Measurements from ENCODE around the gene SMIM1. TPM values are rescaled to one million over a fixed set of nuclear protein-coding genes. Genes with fewer than 3 reads are reported as not detected.

SMIM1 gene
- total RNA-seq, 1 donor from 2014 or later = not detected

DNA sequence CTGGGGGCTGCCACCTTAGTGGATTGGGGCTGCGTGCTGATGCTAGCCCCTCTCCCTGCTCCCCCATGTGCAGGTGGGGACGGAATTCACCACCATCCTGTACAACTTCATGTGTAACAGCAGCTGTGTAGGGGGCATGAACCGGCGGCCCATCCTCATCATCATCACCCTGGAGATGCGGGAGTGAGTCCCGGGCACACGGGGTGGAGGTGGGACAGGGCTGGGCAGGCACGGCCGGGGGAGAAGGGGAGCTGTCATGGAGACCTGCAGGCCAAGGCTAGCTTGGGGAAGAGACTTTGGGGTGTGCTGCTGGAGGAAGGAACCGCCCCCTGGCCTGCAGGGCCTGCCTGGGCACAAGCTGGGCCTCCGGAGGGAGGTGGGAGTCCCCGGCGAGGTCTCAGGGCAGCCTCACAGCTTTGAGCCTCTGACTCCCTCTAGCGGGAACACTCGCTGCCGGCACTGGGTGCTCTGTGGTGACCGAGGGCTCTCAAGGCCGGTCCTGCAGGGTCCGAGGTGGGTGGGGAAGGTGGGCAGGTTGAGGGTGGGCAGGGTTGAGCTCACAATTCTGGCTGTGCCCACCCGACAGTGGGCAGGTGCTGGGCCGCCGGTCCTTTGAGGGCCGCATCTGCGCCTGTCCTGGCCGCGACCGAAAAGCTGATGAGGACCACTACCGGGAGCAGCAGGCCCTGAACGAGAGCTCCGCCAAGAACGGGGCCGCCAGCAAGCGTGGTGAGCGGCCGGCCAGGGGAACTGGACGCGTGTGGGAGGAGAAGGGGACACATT is 45.3 kb upstream of the SMIM1 start:
- Histone ChIP-seq H3K4me3 (no peak overlapping the region), H3K27me3 (no peaks in the 10 kb centered on the region), H3K27ac (no peak overlapping the region), H3K4me1 (no peaks in the 10 kb centered on the region), H3K9me3 (no peaks in the 10 kb centered on the region), H3K36me3 (no peaks in the 10 kb centered on the region)
- intact Hi-C loops (cut with DNase I) = no loop called here
- no peak for DNase-seq (ENCODE audit: low spot score in 2 of 2)
- TF ChIP-seq CTCF (IDR thresholded peaks at IDR 0.05) = no peak

GRCh38 chr1:3727825-3728776 is 44.4 kb upstream of the SMIM1 start:
- intact Hi-C loops (cut with DNase I) = no loop called here
- Histone ChIP-seq H3K27me3 (no peaks in the 10 kb centered on the region), H3K36me3 (no peaks in the 10 kb centered on the region), H3K4me1 (no peaks in the 10 kb centered on the region), H3K27ac (no peak overlapping the region), H3K9me3 (no peaks in the 10 kb centered on the region), H3K4me3 (no peak overlapping the region)
- DNase-seq (ENCODE audit: low spot score in 2 of 2) = no peak
- TF ChIP-seq CTCF (IDR thresholded peaks at IDR 0.05) = no peak

DNA sequence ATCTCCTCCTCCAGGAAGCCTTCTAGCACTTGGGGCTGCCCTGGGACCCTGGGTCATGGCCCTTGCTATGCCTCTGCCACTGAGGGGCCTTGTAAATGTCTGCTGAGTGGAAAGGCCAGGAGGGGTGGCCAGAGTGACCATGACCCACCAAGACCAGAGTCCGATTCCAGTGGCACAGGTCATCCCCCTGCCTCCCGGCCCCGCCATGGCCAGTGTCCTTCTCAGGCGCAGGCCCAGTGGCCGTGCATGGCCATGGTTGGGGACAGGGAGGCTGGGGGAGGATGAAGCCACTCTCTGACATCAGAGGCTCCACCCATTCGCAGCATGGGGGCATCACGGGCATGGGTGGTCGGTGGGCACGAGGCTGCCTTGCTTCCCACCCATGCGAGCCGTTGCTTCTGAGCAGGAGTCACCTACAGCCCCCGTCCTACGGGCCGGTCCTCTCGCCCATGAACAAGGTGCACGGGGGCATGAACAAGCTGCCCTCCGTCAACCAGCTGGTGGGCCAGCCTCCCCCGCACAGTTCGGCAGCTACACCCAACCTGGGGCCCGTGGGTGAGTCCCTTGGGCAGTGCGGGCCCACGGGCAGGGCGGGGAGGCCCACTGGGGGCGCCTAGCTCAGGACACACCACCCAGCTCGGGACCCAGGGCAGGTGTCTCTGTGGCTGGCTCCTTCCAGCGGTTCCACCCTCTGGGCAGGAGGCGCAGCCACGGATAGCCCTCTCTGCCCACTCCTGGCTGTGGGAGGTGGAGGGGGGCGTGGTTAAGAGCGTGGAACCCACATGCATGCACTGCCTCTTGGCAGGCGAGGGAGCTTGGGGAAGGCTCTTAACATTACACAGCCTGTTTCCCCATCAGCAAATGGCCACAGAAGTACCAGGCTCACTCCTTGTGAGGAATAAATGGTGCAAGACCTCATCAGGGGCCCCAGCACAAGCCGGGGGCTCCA is 42.7 kb upstream of the SMIM1 start:
- Histone ChIP-seq H3K4me3 (no peak overlapping the region), H3K9me3 (no peaks in the 10 kb centered on the region), H3K27me3 (no peaks in the 10 kb centered on the region), H3K36me3 (no peaks in the 10 kb centered on the region), H3K27ac (no peak overlapping the region), H3K4me1 (no peaks in the 10 kb centered on the region)
- no peak for TF ChIP-seq CTCF (IDR thresholded peaks at IDR 0.05)
- no peak for DNase-seq (ENCODE audit: low spot score in 2 of 2)
- intact Hi-C loops (cut with DNase I) = no loop called here

GRCh38 chr1:3730543-3731247 is 41.9 kb upstream of the SMIM1 start:
- no peak for TF ChIP-seq CTCF (IDR thresholded peaks at IDR 0.05)
- Histone ChIP-seq H3K4me3 (no peak overlapping the region), H3K4me1 (no peaks in the 10 kb centered on the region), H3K27me3 (no peaks in the 10 kb centered on the region), H3K36me3 (peaks cover 0 to 8% of the 10 kb centered on the region in 2 donors), H3K9me3 (no peaks in the 10 kb centered on the region), H3K27ac (no peak overlapping the region)
- no peak for DNase-seq (ENCODE audit: low spot score in 2 of 2)
- intact Hi-C loops (cut with DNase I) = no loop called here

All from ascending aorta (tissue), 2 donors.